ENCODE results near the gene PLA2G4F.

GRCh38 chr15:42141795-42142667 lies 14.4 kb downstream of the PLA2G4F start:
- TF ChIP-seq, protein P1, sequence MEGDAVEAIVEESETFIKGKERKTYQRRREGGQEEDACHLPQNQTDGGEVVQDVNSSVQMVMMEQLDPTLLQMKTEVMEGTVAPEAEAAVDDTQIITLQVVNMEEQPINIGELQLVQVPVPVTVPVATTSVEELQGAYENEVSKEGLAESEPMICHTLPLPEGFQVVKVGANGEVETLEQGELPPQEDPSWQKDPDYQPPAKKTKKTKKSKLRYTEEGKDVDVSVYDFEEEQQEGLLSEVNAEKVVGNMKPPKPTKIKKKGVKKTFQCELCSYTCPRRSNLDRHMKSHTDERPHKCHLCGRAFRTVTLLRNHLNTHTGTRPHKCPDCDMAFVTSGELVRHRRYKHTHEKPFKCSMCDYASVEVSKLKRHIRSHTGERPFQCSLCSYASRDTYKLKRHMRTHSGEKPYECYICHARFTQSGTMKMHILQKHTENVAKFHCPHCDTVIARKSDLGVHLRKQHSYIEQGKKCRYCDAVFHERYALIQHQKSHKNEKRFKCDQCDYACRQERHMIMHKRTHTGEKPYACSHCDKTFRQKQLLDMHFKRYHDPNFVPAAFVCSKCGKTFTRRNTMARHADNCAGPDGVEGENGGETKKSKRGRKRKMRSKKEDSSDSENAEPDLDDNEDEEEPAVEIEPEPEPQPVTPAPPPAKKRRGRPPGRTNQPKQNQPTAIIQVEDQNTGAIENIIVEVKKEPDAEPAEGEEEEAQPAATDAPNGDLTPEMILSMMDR (conservative IDR thresholded peaks at IDR 0.05; ENCODE audit: low read length) = no peak
- TF ChIP-seq EZH2phosphoT487 (IDR thresholded peaks at IDR 0.05; ENCODE audit: borderline replicate concordance, low read depth, low read length) = no peak

Data from OCI-LY7 (cell line).